PFSK-1 (cell line): ENCODE results near the gene TMEM225B.

Source experiments
- FOXP2 ChIP-seq: optimal IDR thresholded peaks from 2 replicates; pipeline ENCODE3; 2011; ENCODE audit warnings: borderline replicate concordance, control low read depth, inconsistent platforms; ENCODE audit not compliant: insufficient read depth; ENCODE audit errors: extremely low read length, extremely low read depth
- POLR2AphosphoS5 ChIP-seq: IDR thresholded peaks from 2 replicates; pipeline ENCODE4 v1.6.1; 2012; ENCODE audit warnings: low read depth, mild to moderate bottlenecking, control low read depth, low read length, moderate library complexity
- SIN3A ChIP-seq: IDR thresholded peaks from 2 replicates; pipeline ENCODE4 v1.6.1; 2012; ENCODE audit warnings: mild to moderate bottlenecking, low read length, moderate library complexity, borderline replicate concordance; ENCODE audit not compliant: insufficient read depth
- TAF1 ChIP-seq: IDR thresholded peaks from 2 replicates; pipeline ENCODE4 v1.6.1; 2012; ENCODE audit warnings: low read length, control low read depth, borderline replicate concordance; ENCODE audit not compliant: insufficient read depth
- TF ChIP-seq, protein P1 (sequence below), 2 experiments: IDR thresholded peaks; 2 replicates each; pipeline versions ENCODE4 v1.6.1 to v1.8.0; 2011 to 2012; ENCODE audit warnings: low read depth in 2 of 2, low read length in 2 of 2, control low read depth in 1 of 2, inconsistent platforms in 1 of 2, mild to moderate bottlenecking in 1 of 2, moderate library complexity in 1 of 2; ENCODE audit not compliant: insufficient read depth in 1 of 2

DNA sequence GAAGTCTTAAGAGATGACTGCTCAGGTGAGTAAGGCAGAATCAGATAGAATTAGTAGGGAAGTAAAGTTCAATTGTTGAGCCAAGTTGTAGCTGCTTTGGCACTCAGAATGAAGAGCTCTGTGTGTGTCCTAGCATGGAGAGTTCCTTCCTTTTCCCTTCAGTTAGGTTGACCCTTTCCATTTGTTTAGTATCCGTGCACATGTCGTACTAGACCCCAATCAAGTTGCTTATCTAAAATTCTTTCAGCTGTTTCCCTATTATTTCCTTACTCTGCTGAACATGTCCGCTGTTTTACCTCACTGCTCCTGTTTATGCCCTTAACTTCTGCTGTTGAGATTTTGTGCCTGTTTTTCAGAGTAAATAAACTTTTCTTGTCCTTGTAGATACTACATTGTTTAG lies 26.3 kb upstream of the TMEM225B start:
- TF ChIP-seq TAF1 = no peak
- TF ChIP-seq, protein P1, sequence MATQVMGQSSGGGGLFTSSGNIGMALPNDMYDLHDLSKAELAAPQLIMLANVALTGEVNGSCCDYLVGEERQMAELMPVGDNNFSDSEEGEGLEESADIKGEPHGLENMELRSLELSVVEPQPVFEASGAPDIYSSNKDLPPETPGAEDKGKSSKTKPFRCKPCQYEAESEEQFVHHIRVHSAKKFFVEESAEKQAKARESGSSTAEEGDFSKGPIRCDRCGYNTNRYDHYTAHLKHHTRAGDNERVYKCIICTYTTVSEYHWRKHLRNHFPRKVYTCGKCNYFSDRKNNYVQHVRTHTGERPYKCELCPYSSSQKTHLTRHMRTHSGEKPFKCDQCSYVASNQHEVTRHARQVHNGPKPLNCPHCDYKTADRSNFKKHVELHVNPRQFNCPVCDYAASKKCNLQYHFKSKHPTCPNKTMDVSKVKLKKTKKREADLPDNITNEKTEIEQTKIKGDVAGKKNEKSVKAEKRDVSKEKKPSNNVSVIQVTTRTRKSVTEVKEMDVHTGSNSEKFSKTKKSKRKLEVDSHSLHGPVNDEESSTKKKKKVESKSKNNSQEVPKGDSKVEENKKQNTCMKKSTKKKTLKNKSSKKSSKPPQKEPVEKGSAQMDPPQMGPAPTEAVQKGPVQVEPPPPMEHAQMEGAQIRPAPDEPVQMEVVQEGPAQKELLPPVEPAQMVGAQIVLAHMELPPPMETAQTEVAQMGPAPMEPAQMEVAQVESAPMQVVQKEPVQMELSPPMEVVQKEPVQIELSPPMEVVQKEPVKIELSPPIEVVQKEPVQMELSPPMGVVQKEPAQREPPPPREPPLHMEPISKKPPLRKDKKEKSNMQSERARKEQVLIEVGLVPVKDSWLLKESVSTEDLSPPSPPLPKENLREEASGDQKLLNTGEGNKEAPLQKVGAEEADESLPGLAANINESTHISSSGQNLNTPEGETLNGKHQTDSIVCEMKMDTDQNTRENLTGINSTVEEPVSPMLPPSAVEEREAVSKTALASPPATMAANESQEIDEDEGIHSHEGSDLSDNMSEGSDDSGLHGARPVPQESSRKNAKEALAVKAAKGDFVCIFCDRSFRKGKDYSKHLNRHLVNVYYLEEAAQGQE (IDR thresholded peaks at IDR 0.05; ENCODE audit: insufficient read depth in 1 of 2, low read depth in 2 of 2, low read length in 2 of 2) = no peak
- no peak for TF ChIP-seq POLR2AphosphoS5
- no peak for TF ChIP-seq SIN3A
- TF ChIP-seq FOXP2 = no peak
